Uterus (tissue), 2 donors: Measurements from ENCODE around the gene RIT2.

Experiments
- CTCF ChIP-seq, 4 experiments: fragments of 200-600 bp in 2 of 4; fragments of 450-650 bp in 2 of 4; sonication (generic) in 2 of 4; IDR thresholded peaks; one replicate each; pipeline ENCODE4 v1.5.1; 2016 to 2019; ENCODE audit warnings: antibody characterized with exemption in 4 of 4, mild to moderate bottlenecking in 2 of 4, moderate library complexity in 1 of 4
- POLR2A ChIP-seq, 2 donors: fragments of 450-650 bp; IDR thresholded peaks; one replicate each; pipeline ENCODE4 v1.6.1; 2016; ENCODE audit warnings: antibody characterized with exemption in 2 of 2, mild to moderate bottlenecking in 1 of 2, moderate library complexity in 1 of 2

DNA sequence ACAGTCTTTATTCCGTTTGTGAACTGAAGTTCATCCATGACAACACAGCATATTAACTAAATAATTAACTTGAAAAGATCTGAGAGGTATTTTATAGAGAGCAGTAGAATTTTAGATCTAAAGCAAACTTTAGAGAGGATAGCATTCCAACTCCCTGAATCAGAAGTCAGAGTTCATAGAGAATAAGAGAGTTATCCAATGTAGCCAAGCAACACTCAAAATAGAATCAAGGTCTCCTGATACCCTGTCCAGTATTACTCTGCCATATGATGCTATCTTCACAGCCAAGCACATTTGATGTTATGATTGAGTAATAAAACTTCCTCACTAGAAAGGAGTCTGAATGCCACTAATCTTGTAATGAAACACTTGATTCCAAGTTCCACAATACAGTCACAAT is 55.5 kb downstream of the RIT2 start:
- no peak for TF ChIP-seq POLR2A (IDR thresholded peaks at IDR 0.05)
- no peak for TF ChIP-seq CTCF (IDR thresholded peaks at IDR 0.05)
